OCI-LY1 (cell line): ENCODE results near the gene KCNMA1.
"Not testable (repeated sequence)": the region's sequence is repeated elsewhere in the genome, so short reads cannot be mapped to it uniquely, and the experiment has no call there.

Experiments used
- H2AFZ ChIP-seq: fragments of 200-600 bp; sonication (generic), shearing (Covaris generic); 2 replicates; pipeline ENCODE4 v1.6.0; 2014; ENCODE audit warnings: antibody characterized with exemption, mild to moderate bottlenecking, low read length
- H3F3A ChIP-seq: fragments of 200-600 bp; sonication (generic), shearing (Covaris generic); 2 replicates; pipeline ENCODE4 v1.6.0; 2014; ENCODE audit warnings: mild to moderate bottlenecking, antibody characterized with exemption, low read length, moderate library complexity; ENCODE audit not compliant: insufficient read depth
- H3K27ac ChIP-seq: fragments of 200-600 bp; sonication (generic); 2 replicates; pipeline ENCODE4 v1.5.1; 2014; ENCODE audit warnings: low read length, mixed run types, mild to moderate bottlenecking, low read depth; ENCODE audit not compliant: poor library complexity, severe bottlenecking
- H3K27me3 ChIP-seq: fragments of 200-600 bp; sonication (generic); 2 replicates; pipeline ENCODE4 v1.6.0; 2014; ENCODE audit warnings: antibody characterized with exemption, mild to moderate bottlenecking, low read length, moderate library complexity; ENCODE audit not compliant: insufficient read depth
- H3K36me3 ChIP-seq: fragments of 200-600 bp; sonication (generic); 2 replicates; pipeline ENCODE4 v1.6.1; 2014; ENCODE audit warnings: mild to moderate bottlenecking, antibody characterized with exemption, low read length, moderate library complexity, mixed read lengths; ENCODE audit not compliant: insufficient read depth
- H3K4me1 ChIP-seq: fragments of 200-600 bp; sonication (generic); 2 replicates; pipeline ENCODE4 v1.5.1; 2014; ENCODE audit warnings: mild to moderate bottlenecking, low read length, moderate library complexity; ENCODE audit not compliant: insufficient read depth, severe bottlenecking
- H3K4me2 ChIP-seq: fragments of 200-600 bp; sonication (generic), shearing (Covaris generic); 2 replicates; pipeline ENCODE4 v1.6.1; 2014; ENCODE audit warnings: low read length
- H3K4me3 ChIP-seq: fragments of 200-600 bp; sonication (generic); 2 replicates; pipeline ENCODE4 v1.5.1; 2014; ENCODE audit warnings: low read length, low read depth, mild to moderate bottlenecking, mixed read lengths; ENCODE audit not compliant: poor library complexity, severe bottlenecking
- H3K79me2 ChIP-seq: fragments of 200-600 bp; shearing (Covaris generic); 2 replicates; pipeline ENCODE4 v1.6.1; 2016; ENCODE audit warnings: mixed run types, low read length, mixed read lengths; ENCODE audit not compliant: insufficient read depth
- H3K9ac ChIP-seq: fragments of 200-600 bp; sonication (generic), shearing (Covaris generic); 2 replicates; pipeline ENCODE4 v1.6.1; 2014; ENCODE audit warnings: mild to moderate bottlenecking, low read length, mixed read lengths
- H3K9me2 ChIP-seq: fragments of 200-600 bp; sonication (generic), shearing (Covaris generic); 2 replicates; pipeline ENCODE4 v1.6.1; 2014; ENCODE audit warnings: low read depth, mild to moderate bottlenecking, low read length, mixed read lengths
- H3K9me3 ChIP-seq: fragments of 200-600 bp; shearing (Covaris generic); 2 replicates; pipeline ENCODE4 v1.6.1; 2014; ENCODE audit warnings: low read length, mixed read lengths
- H4K20me1 ChIP-seq: fragments of 200-600 bp; sonication (generic), shearing (Covaris generic); 2 replicates; pipeline ENCODE4 v1.6.0; 2016; ENCODE audit warnings: mild to moderate bottlenecking, low read length; ENCODE audit not compliant: insufficient read depth
- EZH2 ChIP-seq: fragments of 200-600 bp; sonication (generic), shearing (Covaris generic); IDR thresholded peaks from 2 replicates; pipeline ENCODE4 v1.8.0; 2017; ENCODE audit warnings: borderline replicate concordance, mixed run types, mild to moderate bottlenecking, antibody characterized with exemption, low read length, moderate library complexity, mixed read lengths
- TF ChIP-seq, protein P1 (sequence below): fragments of 200-600 bp; sonication (generic), shearing (Covaris generic); IDR thresholded peaks from 2 replicates; pipeline ENCODE4 v1.5.1; 2017; ENCODE audit warnings: mild to moderate bottlenecking, antibody characterized with exemption, low read length, moderate library complexity, mixed read lengths

Gene KCNMA1

DNA sequence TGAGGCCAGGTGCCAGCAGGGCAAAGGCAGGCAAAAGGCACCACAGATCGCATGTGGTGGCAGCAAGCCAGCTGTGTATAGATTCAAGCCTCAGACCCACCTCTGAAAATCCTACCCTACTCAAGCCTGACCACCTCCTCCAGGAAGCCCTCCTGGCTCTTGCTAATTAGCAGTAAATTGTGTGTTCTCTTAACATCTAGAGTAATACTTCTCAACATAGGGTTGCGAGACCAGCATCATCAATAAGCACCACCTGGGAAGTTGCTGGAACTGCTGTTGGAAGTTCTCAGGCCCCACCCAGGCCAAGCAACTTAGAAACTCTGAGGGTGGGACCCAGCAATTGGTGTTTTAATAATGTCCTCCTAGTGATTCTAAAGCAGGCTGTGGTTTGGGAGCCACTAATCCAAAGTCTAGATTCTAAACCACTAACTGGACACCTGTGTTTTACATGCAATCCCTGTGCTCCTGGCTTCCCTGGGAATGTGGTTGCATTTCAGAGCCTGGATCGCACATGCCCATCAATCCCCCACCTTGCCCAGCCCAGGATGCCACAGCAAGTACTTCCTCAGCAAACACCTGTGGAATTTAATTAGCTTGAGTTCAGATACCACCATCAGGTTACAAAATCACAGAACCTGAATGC lies 46.2 kb downstream of the KCNMA1 start:
- H2AFZ ChIP-seq, result no peak overlapping the region
- H3K9ac ChIP-seq, result no peak overlapping the region
- no peak overlapping the region for H3K27ac ChIP-seq
- no peaks in the 10 kb centered on the region for H3K79me2 ChIP-seq
- H3K4me1 ChIP-seq, result no peaks in the 10 kb centered on the region
- TF ChIP-seq, protein P1, sequence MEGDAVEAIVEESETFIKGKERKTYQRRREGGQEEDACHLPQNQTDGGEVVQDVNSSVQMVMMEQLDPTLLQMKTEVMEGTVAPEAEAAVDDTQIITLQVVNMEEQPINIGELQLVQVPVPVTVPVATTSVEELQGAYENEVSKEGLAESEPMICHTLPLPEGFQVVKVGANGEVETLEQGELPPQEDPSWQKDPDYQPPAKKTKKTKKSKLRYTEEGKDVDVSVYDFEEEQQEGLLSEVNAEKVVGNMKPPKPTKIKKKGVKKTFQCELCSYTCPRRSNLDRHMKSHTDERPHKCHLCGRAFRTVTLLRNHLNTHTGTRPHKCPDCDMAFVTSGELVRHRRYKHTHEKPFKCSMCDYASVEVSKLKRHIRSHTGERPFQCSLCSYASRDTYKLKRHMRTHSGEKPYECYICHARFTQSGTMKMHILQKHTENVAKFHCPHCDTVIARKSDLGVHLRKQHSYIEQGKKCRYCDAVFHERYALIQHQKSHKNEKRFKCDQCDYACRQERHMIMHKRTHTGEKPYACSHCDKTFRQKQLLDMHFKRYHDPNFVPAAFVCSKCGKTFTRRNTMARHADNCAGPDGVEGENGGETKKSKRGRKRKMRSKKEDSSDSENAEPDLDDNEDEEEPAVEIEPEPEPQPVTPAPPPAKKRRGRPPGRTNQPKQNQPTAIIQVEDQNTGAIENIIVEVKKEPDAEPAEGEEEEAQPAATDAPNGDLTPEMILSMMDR, result no peak
- no peak for TF ChIP-seq EZH2
- no peaks in the 10 kb centered on the region for H3K9me2 ChIP-seq
- H3F3A ChIP-seq, result no peaks in the 10 kb centered on the region
- H3K4me2 ChIP-seq, result no peak overlapping the region
- no peaks in the 10 kb centered on the region for H4K20me1 ChIP-seq
- no peaks in the 10 kb centered on the region for H3K36me3 ChIP-seq
- no peaks in the 10 kb centered on the region for H3K9me3 ChIP-seq
- H3K4me3 ChIP-seq, result no peak overlapping the region
- no peaks in the 10 kb centered on the region for H3K27me3 ChIP-seq

DNA sequence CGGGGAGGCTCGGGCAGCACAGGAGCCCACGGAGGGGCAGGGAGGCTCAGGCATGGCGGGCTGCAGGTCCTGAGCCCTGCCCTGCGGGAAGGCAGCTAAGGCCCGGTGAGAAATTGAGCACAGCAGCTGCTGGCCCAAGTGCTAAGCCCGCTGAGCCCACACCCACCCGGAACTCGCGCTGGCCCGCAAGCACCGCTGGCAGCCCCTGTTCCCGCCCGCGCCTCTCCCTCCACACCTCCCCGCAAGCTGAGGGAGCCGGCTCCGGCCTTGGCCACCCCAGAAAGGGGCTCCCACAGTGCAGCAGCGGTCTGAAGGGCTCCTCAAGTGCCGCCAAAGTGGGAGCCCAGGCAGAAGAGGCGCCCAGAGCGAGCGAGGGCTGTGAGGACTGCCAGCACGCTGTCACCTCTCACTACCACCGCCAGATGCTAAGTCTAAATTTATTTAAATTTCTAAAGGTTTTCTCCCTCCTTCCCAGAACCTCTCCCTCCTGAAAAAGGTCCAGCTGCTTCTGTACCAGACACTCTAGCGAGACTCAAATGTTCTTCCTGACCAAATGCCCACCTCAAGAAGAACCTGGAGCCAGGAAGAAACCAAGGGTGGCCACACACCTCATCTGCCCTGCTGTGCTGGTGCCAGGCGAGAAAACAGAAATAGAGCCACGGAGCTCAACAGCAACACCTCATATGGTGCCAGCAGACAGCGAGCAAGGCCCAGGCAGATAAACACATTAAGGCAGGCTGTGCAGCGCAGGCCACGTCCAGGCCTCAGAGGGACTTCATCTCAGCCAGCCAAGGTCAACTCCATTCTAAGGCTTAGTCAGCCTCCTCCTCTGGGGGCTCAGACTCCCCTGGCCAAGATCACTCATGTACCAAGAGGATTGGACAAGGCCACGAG lies 47.0 kb downstream of the KCNMA1 start:
- Histone ChIP-seq H3K36me3 (no peaks in the 10 kb centered on the region), H3K9me3 (no peaks in the 10 kb centered on the region), H3K79me2 (no peaks in the 10 kb centered on the region), H3K4me2 (no peak overlapping the region), H2AFZ (no peak overlapping the region), H3K27ac (no peak overlapping the region), H3K4me3 (no peak overlapping the region), H4K20me1 (no peaks in the 10 kb centered on the region), H3K9me2 (no peaks in the 10 kb centered on the region), H3K4me1 (no peaks in the 10 kb centered on the region), H3F3A (no peaks in the 10 kb centered on the region), H3K9ac (no peak overlapping the region), H3K27me3 (0 out of 2 replicates have a peak, but pooled peaks cover 3% of the 10 kb centered on the region)
- TF ChIP-seq EZH2, result no peak

GRCh38 chr10:77589703-77590102 lies 47.9 kb downstream of the KCNMA1 start:
- not testable (repeated sequence) for H3K9me2 ChIP-seq, H3K4me1 ChIP-seq, H3K4me3 ChIP-seq, H3K9me3 ChIP-seq, H3K27ac ChIP-seq, H3K27me3 ChIP-seq, H3K4me2 ChIP-seq, H4K20me1 ChIP-seq, H3K79me2 ChIP-seq, H3F3A ChIP-seq, H3K9ac ChIP-seq, H3K36me3 ChIP-seq, H2AFZ ChIP-seq

- Histone ChIP-seq H3F3A (no peaks in the 10 kb centered on the region), H2AFZ (no peak overlapping the region), H3K27ac (no peak overlapping the region), H4K20me1 (no peaks in the 10 kb centered on the region), H3K36me3 (no peaks in the 10 kb centered on the region), H3K4me3 (no peak overlapping the region), H3K9ac (no peak overlapping the region), H3K9me3 (no peaks in the 10 kb centered on the region), H3K4me1 (no peaks in the 10 kb centered on the region), H3K27me3 (0 out of 2 replicates have a peak, but pooled peaks cover 3% of the 10 kb centered on the region), H3K4me2 (no peak overlapping the region), H3K9me2 (no peaks in the 10 kb centered on the region), H3K79me2 (no peaks in the 10 kb centered on the region)
- TF ChIP-seq EZH2, result no peak
- TF ChIP-seq, protein P1, result no peak
Observed at GRCh38 chr10:77588886-77589285, 48.7 kb downstream of the KCNMA1 start.
